Keratinocyte (primary cell): ENCODE results near the gene KRT6C. TPM values are rescaled to one million over a fixed set of nuclear protein-coding genes. Genes with fewer than 3 reads are reported as not detected.

Experiments used
- DNase-seq: peaks from one replicate; pipeline ENCODE4 v3.0.0-alpha.2; 2011; ENCODE audit warnings: low read depth, missing footprints, low spot score
- FAIRE-seq: peaks from 2 replicates; lab custom pipeline; 2011; peaks lifted over from hg19 to GRCh38; lab: Jason Lieb, UNC
- H2AFZ ChIP-seq: 2 replicates; pipeline ENCODE4 v1.6.0; 2012; ENCODE audit warnings: low read length, control low read depth, inconsistent platforms; ENCODE audit not compliant: control insufficient read depth
- H3K27ac ChIP-seq: 2 replicates; pipeline ENCODE4 v1.5.1; 2011; ENCODE audit warnings: low read length; ENCODE audit not compliant: control insufficient read depth, insufficient read depth
- H3K27me3 ChIP-seq: 3 replicates; pipeline ENCODE4 v1.6.0; 2011; ENCODE audit warnings: low read length; ENCODE audit not compliant: control insufficient read depth, insufficient read depth; ENCODE audit errors: extremely low read depth
- H3K36me3 ChIP-seq, 2 experiments: 2 replicates in 1 of 2; 3 replicates in 1 of 2; pipeline ENCODE4 v1.5.1; 2011; ENCODE audit warnings: low read length in 2 of 2, mild to moderate bottlenecking in 1 of 2; ENCODE audit not compliant: control insufficient read depth in 2 of 2, insufficient read depth in 2 of 2; ENCODE audit errors: extremely low read depth in 1 of 2
- H3K4me1 ChIP-seq: 3 replicates; pipeline ENCODE4 v1.5.1; 2011; ENCODE audit warnings: low read length; ENCODE audit not compliant: control insufficient read depth, insufficient read depth; ENCODE audit errors: extremely low read depth
- H3K4me2 ChIP-seq: 3 replicates; pipeline ENCODE4 v1.6.0; 2011; ENCODE audit warnings: low read depth, low read length; ENCODE audit not compliant: control insufficient read depth, insufficient read depth; ENCODE audit errors: extremely low read depth
- H3K4me3 ChIP-seq, 3 experiments: fragments of 200-600 bp in 1 of 3; sonication (generic) in 1 of 3; 2 replicates in 2 of 3; 3 replicates in 1 of 3; pipeline ENCODE4 v1.5.1; 2011 to 2016; ENCODE audit warnings: low read length in 3 of 3, mild to moderate bottlenecking in 3 of 3, control low read depth in 2 of 3, inconsistent platforms in 1 of 3, low read depth in 1 of 3, mixed read lengths in 1 of 3, mixed run types in 1 of 3, moderate library complexity in 1 of 3; ENCODE audit not compliant: control insufficient read depth in 2 of 3, insufficient read depth in 2 of 3; ENCODE audit errors: extremely low read depth in 1 of 3
- H3K79me2 ChIP-seq: 2 replicates; pipeline ENCODE4 v1.6.0; 2012; ENCODE audit warnings: low read length; ENCODE audit not compliant: control insufficient read depth, insufficient read depth
- H3K9ac ChIP-seq: 3 replicates; pipeline ENCODE4 v1.6.0; 2011; ENCODE audit warnings: low read length; ENCODE audit not compliant: control insufficient read depth, insufficient read depth; ENCODE audit errors: extremely low read depth
- H3K9me1 ChIP-seq: 3 replicates; pipeline ENCODE4 v1.6.0; 2011; ENCODE audit warnings: low read length; ENCODE audit not compliant: control insufficient read depth, insufficient read depth; ENCODE audit errors: extremely low read depth
- H3K9me3 ChIP-seq: 2 replicates; pipeline ENCODE4 v1.5.1; 2012; ENCODE audit warnings: low read depth, low read length; ENCODE audit not compliant: control insufficient read depth
- H4K20me1 ChIP-seq: 3 replicates; pipeline ENCODE4 v1.6.0; 2011; ENCODE audit warnings: low read length; ENCODE audit not compliant: control insufficient read depth, insufficient read depth; ENCODE audit errors: extremely low read depth
- CTCF ChIP-seq, 3 experiments: IDR thresholded peaks in 1 of 3; conservative IDR thresholded peaks in 1 of 3; optimal IDR thresholded peaks in 1 of 3; 2 replicates in 2 of 3; 3 replicates in 1 of 3; pipeline versions ENCODE3 to v1.5.1; 2011; ENCODE audit warnings: low read length in 3 of 3, mild to moderate bottlenecking in 3 of 3, moderate library complexity in 2 of 3, control low read depth in 1 of 3, inconsistent platforms in 1 of 3; ENCODE audit not compliant: insufficient read depth in 2 of 3; ENCODE audit errors: extremely low read depth in 1 of 3
- EZH2 ChIP-seq: IDR thresholded peaks from one replicate; pipeline ENCODE4 v1.6.1; 2012; ENCODE audit warnings: inconsistent platforms, mild to moderate bottlenecking, low read length, moderate library complexity
- dilution Hi-C: fragments of 300-500 bp; cut with MboI; formaldehyde crosslinking; loops from one replicate; pipeline ENCODE4 v1.7.0; 2020; ENCODE audit warnings: low sequenced_read_pairs; ENCODE audit not compliant: extremely low pct_ligation_motif_present
- polyA plus RNA-seq, 5 experiments: library from polyadenylated mRNA; depleted of rRNA in 3 of 5; stranded (reverse) in 3 of 5; stranded (forward) in 1 of 5; unstranded in 1 of 5; fragments of >200 nt; gene quantifications; 1 replicate in 1 of 5; 2 replicates in 3 of 5; 3 replicates in 1 of 5; pipeline versions ENCODE4 v1.2.1 to v1.2.3, GENCODE V29; 2011 to 2012; ENCODE audit warnings: missing spikeins in 2 of 5, low read depth in 1 of 5, low replicate concordance in 1 of 5

The KRT6C gene
- polyA plus RNA-seq, 1 donor (not counting 4 experiments of a cell fraction or from before 2014, with no cell fraction given) = 357 TPM

GRCh38 chr12:52506858-52507715, 33.5 kb upstream of the KRT6C start:
- H4K20me1 ChIP-seq = no peaks in the 10 kb centered on the region
- H3K4me1 ChIP-seq = peaks cover 7% of the 10 kb centered on the region
- FAIRE-seq = peak; percentile 74
- H2AFZ ChIP-seq = peak overlapping the region; percentile 21
- peak; percentile 31 to 68 (median 55) for TF ChIP-seq CTCF (optimal IDR thresholded peaks at IDR 0.05 in 1 of 3, IDR thresholded peaks at IDR 0.05 in 1 of 3, conservative IDR thresholded peaks at IDR 0.05 in 1 of 3; ENCODE audit: extremely low read depth in 1 of 3, insufficient read depth in 2 of 3, low read length in 3 of 3)
- no peak for TF ChIP-seq EZH2
- H3K9me3 ChIP-seq = no peaks in the 10 kb centered on the region
- peaks cover 0 to 2% of the 10 kb centered on the region in 2 experiments for H3K36me3 ChIP-seq
- H3K4me2 ChIP-seq = no peak overlapping the region
- no peak overlapping the region for H3K4me3 ChIP-seq
- H3K9ac ChIP-seq = no peak overlapping the region
- DNase-seq = no peak
- no peaks in the 10 kb centered on the region for H3K9me1 ChIP-seq
- H3K79me2 ChIP-seq = no peaks in the 10 kb centered on the region
- no peak overlapping the region for H3K27ac ChIP-seq
- dilution Hi-C loops = no loop called here
- no peaks in the 10 kb centered on the region for H3K27me3 ChIP-seq

DNA sequence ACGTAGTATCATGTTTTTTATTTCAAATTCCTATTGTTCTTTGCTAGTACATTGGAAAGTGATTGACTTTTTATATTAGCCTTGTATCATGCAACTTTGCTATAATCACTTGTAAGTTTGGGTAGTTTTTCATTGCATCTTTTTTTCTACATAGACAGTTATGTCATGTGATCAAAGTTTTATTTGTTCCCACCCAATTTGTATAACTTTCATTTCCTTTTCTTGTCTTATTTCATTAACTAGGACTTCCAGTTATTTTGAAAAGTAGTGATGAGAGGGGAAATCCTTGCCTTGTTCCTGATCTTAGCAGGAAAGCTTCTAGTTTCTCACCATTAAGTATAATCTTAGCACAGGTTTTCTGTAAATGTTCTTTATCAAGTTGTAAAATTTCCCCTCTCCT, 29.3 kb upstream of the KRT6C start:
- H3K4me2 ChIP-seq = no peak overlapping the region
- no peak overlapping the region for H2AFZ ChIP-seq
- dilution Hi-C loops = no loop called here
- H4K20me1 ChIP-seq = no peaks in the 10 kb centered on the region
- H3K27me3 ChIP-seq = no peaks in the 10 kb centered on the region
- H3K4me3 ChIP-seq = no peak overlapping the region
- no peak overlapping the region for H3K27ac ChIP-seq
- DNase-seq = no peak
- no peaks in the 10 kb centered on the region for H3K79me2 ChIP-seq
- H3K9me1 ChIP-seq = no peaks in the 10 kb centered on the region
- H3K9ac ChIP-seq = no peak overlapping the region
- no peak for TF ChIP-seq EZH2
- TF ChIP-seq CTCF (optimal IDR thresholded peaks at IDR 0.05 in 1 of 3, IDR thresholded peaks at IDR 0.05 in 1 of 3, conservative IDR thresholded peaks at IDR 0.05 in 1 of 3; ENCODE audit: extremely low read depth in 1 of 3, insufficient read depth in 2 of 3, low read length in 3 of 3) = no peak
- no peaks in the 10 kb centered on the region for H3K36me3 ChIP-seq
- H3K9me3 ChIP-seq = no peaks in the 10 kb centered on the region
- FAIRE-seq = peak; percentile 5
- H3K4me1 ChIP-seq = peaks cover 25% of the 10 kb centered on the region
